Ascending aorta (tissue), 2 donors: ENCODE data around the gene ARID3B. TPM values are rescaled to one million over a fixed set of nuclear protein-coding genes. Genes with fewer than 3 reads are reported as not detected.

Source experiments
- DNase-seq, 2 donors: peaks; one replicate each; pipeline ENCODE4 v3.0.0-alpha.2; 2019; ENCODE audit warnings: low spot score in 2 of 2
- H3K27ac ChIP-seq, 2 donors: fragments of 200-600 bp; sonication (generic); one replicate each; pipeline ENCODE4 v1.5.1; 2016 to 2017; ENCODE audit warnings: mild to moderate bottlenecking in 1 of 2
- H3K27me3 ChIP-seq: fragments of 200-600 bp; sonication (generic); one replicate; pipeline ENCODE4 v1.5.1; 2017
- H3K36me3 ChIP-seq, 2 donors: fragments of 200-600 bp; sonication (generic); one replicate each; pipeline ENCODE4 v1.5.1; 2016
- H3K4me1 ChIP-seq, 2 donors: fragments of 200-600 bp; sonication (generic); one replicate each; pipeline ENCODE4 v1.5.1; 2016 to 2017; ENCODE audit warnings: mild to moderate bottlenecking in 1 of 2
- H3K4me3 ChIP-seq, 2 donors: fragments of 200-600 bp; sonication (generic); one replicate each; pipeline ENCODE4 v1.5.1; 2016 to 2017; ENCODE audit warnings: mild to moderate bottlenecking in 1 of 2
- H3K9me3 ChIP-seq, 2 donors: fragments of 200-600 bp; sonication (generic); one replicate each; pipeline ENCODE4 v1.5.1; 2016
- CTCF ChIP-seq, 3 experiments: fragments of 200-600 bp in 2 of 3; fragments of 450-650 bp in 1 of 3; sonication (generic) in 2 of 3; IDR thresholded peaks; one replicate each; pipeline ENCODE4 v1.5.1; 2016 to 2019; ENCODE audit warnings: antibody characterized with exemption in 3 of 3, mild to moderate bottlenecking in 1 of 3, moderate library complexity in 1 of 3
- intact Hi-C: fragments of 100-400 bp; cut with DNase I; formaldehyde crosslinking; loops from one replicate; pipeline ENCODE4 v1.15.1; 2023
- total RNA-seq: library from RNA; depleted of rRNA; stranded (reverse); fragments of >200 nt; gene quantifications from one replicate; pipeline ENCODE4 v1.1.0, GENCODE V29; 2016

ARID3B gene
- total RNA-seq, 1 donor from 2014 or later: 13.3 TPM

GRCh38 chr15:74646480-74646879 is 105.5 kb downstream of the ARID3B start:
- intact Hi-C loops: no loop called here
- H3K9me3 ChIP-seq: no peaks in the 10 kb centered on the region
- peaks cover 0 to 2% of the 10 kb centered on the region in 2 donors for H3K36me3 ChIP-seq
- H3K27me3 ChIP-seq: no peaks in the 10 kb centered on the region
- no peak for TF ChIP-seq CTCF (IDR thresholded peaks at IDR 0.05)
- H3K4me3 ChIP-seq: no peak overlapping the region
- DNase-seq: no peak
- H3K27ac ChIP-seq: no peak overlapping the region
- peaks cover 0 to 17% of the 10 kb centered on the region in 2 donors for H3K4me1 ChIP-seq

Other genes starting within 250 kb of the ARID3B start
- 62.4 TPM for gene CYP11A1, start 173.6 kb upstream of the ARID3B start, total RNA-seq
- 5.5 TPM for gene SEMA7A, start 107.3 kb upstream of the ARID3B start, total RNA-seq
- gene UBL7, start 80.1 kb upstream of the ARID3B start, total RNA-seq: 63.4 TPM
- gene CLK3, start 74.6 kb downstream of the ARID3B start, total RNA-seq: 154 TPM
- 8.8 TPM for gene EDC3, start 154.8 kb downstream of the ARID3B start, total RNA-seq
- 10.3 TPM for gene CYP1A1, start 184.3 kb downstream of the ARID3B start, total RNA-seq
- not detected for gene CYP1A2, start 207.6 kb downstream of the ARID3B start, total RNA-seq
- gene CSK, start 240.9 kb downstream of the ARID3B start, total RNA-seq: 31.0 TPM